Type B pancreatic cell (in vitro differentiated cells): ENCODE results near the gene ZG16B. TPM values are rescaled to one million over a fixed set of nuclear protein-coding genes. Genes with fewer than 3 reads are reported as not detected.

ENCODE experiments used
- DNase-seq: peaks from one replicate; pipeline ENCODE4 v3.0.0; 2021; ENCODE audit warnings: mixed read lengths; ENCODE audit not compliant: unreplicated experiment; ENCODE audit errors: extremely low spot score
- H3K27ac Mint-ChIP-seq: 2 replicates; pipeline ENCODE4 v1.8.0; 2021; ENCODE audit warnings: mild to moderate bottlenecking, mixed read lengths
- H3K27me3 Mint-ChIP-seq: 2 replicates; pipeline ENCODE4 v1.8.0; 2021; ENCODE audit warnings: mixed read lengths
- H3K36me3 Mint-ChIP-seq: 2 replicates; pipeline ENCODE4 v1.8.0; 2021; ENCODE audit warnings: mixed read lengths
- H3K4me1 Mint-ChIP-seq: one replicate; pipeline ENCODE4 v1.8.0; 2021; ENCODE audit warnings: mixed read lengths; ENCODE audit not compliant: unreplicated experiment
- H3K4me3 Mint-ChIP-seq: 2 replicates; pipeline ENCODE4 v1.8.0; 2021; ENCODE audit warnings: mild to moderate bottlenecking, mixed read lengths
- H3K9me3 Mint-ChIP-seq: 2 replicates; pipeline ENCODE4 v1.8.0; 2021; ENCODE audit warnings: mixed read lengths
- total RNA-seq: library from RNA; stranded (reverse); gene quantifications from 2 replicates; pipeline ENCODE4 v1.2.1, GENCODE V29; 2021; ENCODE audit warnings: low replicate concordance
- TF ChIP-seq, protein P1 (sequence below): fragments of 200-600 bp; sonication (generic); conservative IDR thresholded peaks from 2 replicates; pipeline ENCODE4 v1.5.0; 2021; ENCODE audit warnings: antibody characterized with exemption, mild to moderate bottlenecking

Gene ZG16B
- total RNA-seq, 1 donor from 2014 or later = 1.5 TPM

DNA sequence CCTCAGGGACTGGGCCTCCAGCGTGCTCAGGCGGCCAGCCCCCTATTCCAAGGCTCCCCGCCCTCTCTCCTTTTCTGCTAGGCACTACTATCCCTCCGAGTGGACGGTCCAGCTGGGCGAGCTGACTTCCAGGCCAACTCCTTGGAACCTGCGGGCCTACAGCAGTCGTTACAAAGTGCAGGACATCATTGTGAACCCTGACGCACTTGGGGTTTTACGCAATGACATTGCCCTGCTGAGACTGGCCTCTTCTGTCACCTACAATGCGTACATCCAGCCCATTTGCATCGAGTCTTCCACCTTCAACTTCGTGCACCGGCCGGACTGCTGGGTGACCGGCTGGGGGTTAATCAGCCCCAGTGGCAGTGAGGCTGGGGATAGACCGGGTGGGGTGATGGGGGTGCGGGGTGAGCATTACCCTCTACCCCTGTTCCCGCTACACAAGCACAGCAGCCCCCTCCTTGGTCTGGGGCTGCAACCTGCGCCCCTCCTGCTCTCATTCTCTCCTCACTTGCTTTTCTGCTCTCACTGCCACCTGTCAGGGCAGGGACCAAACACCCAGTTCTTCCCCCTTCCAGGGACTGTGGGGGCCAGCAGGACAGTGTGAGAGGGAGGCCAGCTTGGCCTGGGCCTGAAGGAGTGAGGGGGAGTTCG, 30.8 kb upstream of the ZG16B start:
- no peaks in the 10 kb centered on the region for H3K9me3 Mint-ChIP-seq
- peaks cover 21% of the 10 kb centered on the region for H3K27me3 Mint-ChIP-seq
- H3K27ac Mint-ChIP-seq = peak overlapping the region; percentile 87
- TF ChIP-seq, protein P1, sequence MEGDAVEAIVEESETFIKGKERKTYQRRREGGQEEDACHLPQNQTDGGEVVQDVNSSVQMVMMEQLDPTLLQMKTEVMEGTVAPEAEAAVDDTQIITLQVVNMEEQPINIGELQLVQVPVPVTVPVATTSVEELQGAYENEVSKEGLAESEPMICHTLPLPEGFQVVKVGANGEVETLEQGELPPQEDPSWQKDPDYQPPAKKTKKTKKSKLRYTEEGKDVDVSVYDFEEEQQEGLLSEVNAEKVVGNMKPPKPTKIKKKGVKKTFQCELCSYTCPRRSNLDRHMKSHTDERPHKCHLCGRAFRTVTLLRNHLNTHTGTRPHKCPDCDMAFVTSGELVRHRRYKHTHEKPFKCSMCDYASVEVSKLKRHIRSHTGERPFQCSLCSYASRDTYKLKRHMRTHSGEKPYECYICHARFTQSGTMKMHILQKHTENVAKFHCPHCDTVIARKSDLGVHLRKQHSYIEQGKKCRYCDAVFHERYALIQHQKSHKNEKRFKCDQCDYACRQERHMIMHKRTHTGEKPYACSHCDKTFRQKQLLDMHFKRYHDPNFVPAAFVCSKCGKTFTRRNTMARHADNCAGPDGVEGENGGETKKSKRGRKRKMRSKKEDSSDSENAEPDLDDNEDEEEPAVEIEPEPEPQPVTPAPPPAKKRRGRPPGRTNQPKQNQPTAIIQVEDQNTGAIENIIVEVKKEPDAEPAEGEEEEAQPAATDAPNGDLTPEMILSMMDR = no peak
- no peak overlapping the region for H3K4me3 Mint-ChIP-seq
- no peaks in the 10 kb centered on the region for H3K36me3 Mint-ChIP-seq
- peaks cover 8% of the 10 kb centered on the region for H3K4me1 Mint-ChIP-seq
- no peak for DNase-seq

- no peak overlapping the region for H3K4me3 Mint-ChIP-seq
- H3K27me3 Mint-ChIP-seq = peaks cover 16% of the 10 kb centered on the region
- H3K4me1 Mint-ChIP-seq = peaks cover 4% of the 10 kb centered on the region
- H3K36me3 Mint-ChIP-seq = no peaks in the 10 kb centered on the region
- H3K9me3 Mint-ChIP-seq = no peaks in the 10 kb centered on the region
- peak overlapping the region; percentile 87 for H3K27ac Mint-ChIP-seq
- DNase-seq = no peak
- TF ChIP-seq, protein P1 = no peak
These were observed 30.3 kb upstream of the ZG16B start for GRCh38 chr16:2799859-2800226.

GRCh38 chr16:2803545-2804195, 26.4 kb upstream of the ZG16B start:
- Mint-ChIP-seq H3K36me3 (no peaks in the 10 kb centered on the region), H3K9me3 (no peaks in the 10 kb centered on the region), H3K4me1 (no peaks in the 10 kb centered on the region), H3K27me3 (peaks cover 22% of the 10 kb centered on the region), H3K4me3 (no peak overlapping the region), H3K27ac (no peak overlapping the region)
- TF ChIP-seq, protein P1 = no peak
- no peak for DNase-seq

GRCh38 chr16:2804728-2805127, 25.4 kb upstream of the ZG16B start:
- H3K4me1 Mint-ChIP-seq = no peaks in the 10 kb centered on the region
- no peaks in the 10 kb centered on the region for H3K36me3 Mint-ChIP-seq
- no peaks in the 10 kb centered on the region for H3K9me3 Mint-ChIP-seq
- no peak overlapping the region for H3K27ac Mint-ChIP-seq
- TF ChIP-seq, protein P1 = no peak
- no peak for DNase-seq
- peaks cover 31% of the 10 kb centered on the region for H3K27me3 Mint-ChIP-seq
- H3K4me3 Mint-ChIP-seq = no peak overlapping the region

DNA sequence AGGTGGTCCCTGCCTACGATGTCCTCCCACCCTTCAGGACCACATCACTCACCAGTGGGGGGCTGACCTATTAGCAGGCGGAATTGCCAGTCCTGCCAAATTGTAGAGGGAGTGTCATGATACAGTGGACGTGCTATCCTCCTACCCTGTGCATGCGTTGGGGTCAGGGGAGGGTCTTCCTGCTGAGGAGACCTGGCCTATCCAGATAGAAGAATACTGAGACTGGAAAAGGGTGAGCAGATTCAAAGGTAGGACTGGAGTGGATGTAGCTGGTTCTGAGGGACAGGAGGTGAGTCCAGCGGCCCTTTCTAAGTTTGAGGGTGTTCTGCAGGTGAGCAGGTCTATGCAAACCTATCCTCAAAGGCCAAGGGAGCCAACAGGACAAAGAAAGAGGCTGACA, 23.8 kb upstream of the ZG16B start:
- TF ChIP-seq, protein P1 = no peak
- Mint-ChIP-seq H3K27me3 (peaks cover 42% of the 10 kb centered on the region), H3K4me1 (no peaks in the 10 kb centered on the region), H3K27ac (no peak overlapping the region), H3K4me3 (no peak overlapping the region), H3K9me3 (no peaks in the 10 kb centered on the region), H3K36me3 (no peaks in the 10 kb centered on the region)
- DNase-seq = no peak
